ENCODE data around the gene TRMT2B.
"Not testable (repeated sequence)": the region's sequence is repeated elsewhere in the genome, so short reads cannot be mapped to it uniquely, and the experiment has no call there.

Gene TRMT2B

GRCh38 chrX:100995469-100995868 is 56.4 kb downstream of the TRMT2B start:
- DNase-seq = no peak

GRCh38 chrX:100994352-100995281 is 57.3 kb downstream of the TRMT2B start:
- no peak for DNase-seq

GRCh38 chrX:100990139-100990538 is 61.8 kb downstream of the TRMT2B start:
- no peak for DNase-seq

- no peak for DNase-seq
Observed at GRCh38 chrX:100984818-100985217, 67.1 kb downstream of the TRMT2B start.

GRCh38 chrX:100981498-100981845 is 70.4 kb downstream of the TRMT2B start:
- DNase-seq = not testable (repeated sequence)

GRCh38 chrX:100980608-100981497 is 71.1 kb downstream of the TRMT2B start:
- DNase-seq = no peak

- no peak for DNase-seq
Observed at GRCh38 chrX:100979881-100980607, 71.9 kb downstream of the TRMT2B start.

GRCh38 chrX:100976211-100976610 is 75.7 kb downstream of the TRMT2B start:
- no peak for DNase-seq

GRCh38 chrX:100975212-100975611 is 76.7 kb downstream of the TRMT2B start:
- no peak for DNase-seq

- DNase-seq = no peak
Observed at GRCh38 chrX:100973411-100973810, 78.5 kb downstream of the TRMT2B start.

GRCh38 chrX:100969936-100970335 is 82.0 kb downstream of the TRMT2B start:
- DNase-seq = no peak

GRCh38 chrX:100969408-100969807 is 82.5 kb downstream of the TRMT2B start, which contains the start of gene ARL13A:
Gene ARL13A, plus strand, starts transcription at chrX:100969708. Its CDS starts 3,982 bp downstream, at chrX:100973690.
- DNase-seq = no peak

- DNase-seq = no peak
Observed at GRCh38 chrX:100964362-100964761, 87.5 kb downstream of the TRMT2B start.

GRCh38 chrX:100962811-100963210 is 89.1 kb downstream of the TRMT2B start:
- no peak for DNase-seq

All from NCI-H1694 (cell line).